GM18868 (cell line): ENCODE data around the gene FBXL14.
A peak's percentile ranks its signal among the peaks of the same experiment; 100 is the strongest.

Experiments
- ATAC-seq: cut with Tn5 transposase; IDR thresholded peaks from one replicate; pipeline ENCODE4 v1.9.1; 2021; ENCODE audit warnings: mild to moderate bottlenecking, moderate library complexity; ENCODE audit not compliant: unreplicated experiment

FBXL14 gene

DNA sequence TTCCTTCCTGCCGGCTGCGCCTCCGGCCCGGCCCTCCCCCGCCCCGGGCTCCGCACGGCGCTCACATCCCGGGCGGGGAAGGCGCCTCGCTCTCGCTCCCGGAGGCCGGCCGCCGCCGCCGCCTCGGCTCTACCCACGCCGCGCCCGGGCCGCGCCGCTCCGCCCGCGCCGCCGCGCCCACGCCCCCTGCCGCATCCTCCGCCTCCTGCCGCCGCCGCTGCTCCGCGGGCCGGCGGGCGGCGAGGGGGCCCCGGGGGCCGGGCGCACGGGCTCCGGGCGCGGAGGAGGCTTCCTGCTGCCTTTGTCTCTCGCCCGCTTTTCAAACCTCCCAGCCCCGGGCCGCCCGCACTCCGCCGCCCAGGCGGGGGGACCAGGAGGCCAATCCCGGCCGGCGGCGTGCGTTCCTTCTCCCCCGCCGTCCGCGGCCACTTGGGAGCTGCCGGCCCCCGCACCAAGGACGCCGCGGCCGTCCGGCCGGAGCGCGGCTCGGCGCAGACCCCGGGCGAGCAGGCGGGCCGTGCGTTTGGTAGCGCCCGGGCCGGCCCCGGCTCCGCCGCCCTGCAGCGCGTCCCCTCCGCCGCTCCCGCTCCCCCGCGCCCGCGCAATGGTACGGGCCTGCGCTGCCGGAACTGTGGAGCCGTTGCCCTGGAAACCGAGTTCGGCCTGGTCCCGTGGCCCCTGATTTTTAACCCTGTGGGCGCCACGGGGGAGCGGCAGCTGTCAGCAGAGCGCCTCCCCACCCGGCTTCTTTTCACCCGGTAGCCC is at the start of gene FBXL14:
Gene FBXL14, minus strand, starts transcription at position 321 of the 765 bp plus-strand sequence. CDS start 515 bp downstream, outside the sequence.
- ATAC-seq, result peak; percentile 62

- ATAC-seq, result no peak
These were observed 49.6 kb upstream of the FBXL14 start for GRCh38 chr12:1643905-1644533.

GRCh38 chr12:1643043-1643442 is 48.7 kb upstream of the FBXL14 start:
- ATAC-seq, result no peak

DNA sequence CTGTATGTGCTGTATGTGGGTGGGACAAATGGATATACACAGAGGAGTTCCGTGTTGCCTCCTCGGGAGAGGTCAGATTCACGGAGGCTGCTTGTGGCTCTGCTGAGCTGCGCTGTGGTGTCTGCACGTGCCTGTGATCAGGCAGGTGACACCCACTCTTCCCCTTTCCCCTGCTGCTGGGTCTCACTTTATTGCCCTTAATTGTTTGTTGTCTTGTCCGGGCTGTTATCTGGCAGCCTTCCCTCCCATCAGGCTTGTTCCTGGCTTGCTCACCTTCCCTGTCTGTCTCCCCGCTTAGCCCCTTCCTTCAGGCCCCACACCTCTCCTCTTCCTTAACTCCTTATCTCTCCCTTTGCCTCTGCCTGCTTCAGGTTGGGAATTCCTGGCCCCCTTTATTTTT is 48.1 kb upstream of the FBXL14 start:
- ATAC-seq, result no peak

GRCh38 chr12:1640328-1641234 is 46.2 kb upstream of the FBXL14 start:
- ATAC-seq, result no peak

DNA sequence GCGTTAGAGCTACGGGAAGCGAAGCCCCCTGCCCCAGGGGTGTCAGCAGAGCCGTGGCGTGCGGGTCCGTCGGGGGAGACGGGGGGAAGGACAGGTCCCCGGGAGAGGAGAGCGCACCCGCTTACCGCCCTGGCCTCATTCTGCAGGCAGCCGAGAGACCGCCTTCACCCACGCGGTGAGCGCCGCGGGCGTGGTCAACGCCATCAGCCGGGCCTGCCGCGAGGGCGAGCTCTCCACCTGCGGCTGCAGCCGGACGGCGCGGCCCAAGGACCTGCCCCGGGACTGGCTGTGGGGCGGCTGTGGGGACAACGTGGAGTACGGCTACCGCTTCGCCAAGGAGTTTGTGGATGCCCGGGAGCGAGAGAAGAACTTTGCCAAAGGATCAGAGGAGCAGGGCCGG is 45.2 kb upstream of the FBXL14 start:
- ATAC-seq, result no peak

GRCh38 chr12:1638203-1638602 is 43.8 kb upstream of the FBXL14 start:
- no peak for ATAC-seq

DNA sequence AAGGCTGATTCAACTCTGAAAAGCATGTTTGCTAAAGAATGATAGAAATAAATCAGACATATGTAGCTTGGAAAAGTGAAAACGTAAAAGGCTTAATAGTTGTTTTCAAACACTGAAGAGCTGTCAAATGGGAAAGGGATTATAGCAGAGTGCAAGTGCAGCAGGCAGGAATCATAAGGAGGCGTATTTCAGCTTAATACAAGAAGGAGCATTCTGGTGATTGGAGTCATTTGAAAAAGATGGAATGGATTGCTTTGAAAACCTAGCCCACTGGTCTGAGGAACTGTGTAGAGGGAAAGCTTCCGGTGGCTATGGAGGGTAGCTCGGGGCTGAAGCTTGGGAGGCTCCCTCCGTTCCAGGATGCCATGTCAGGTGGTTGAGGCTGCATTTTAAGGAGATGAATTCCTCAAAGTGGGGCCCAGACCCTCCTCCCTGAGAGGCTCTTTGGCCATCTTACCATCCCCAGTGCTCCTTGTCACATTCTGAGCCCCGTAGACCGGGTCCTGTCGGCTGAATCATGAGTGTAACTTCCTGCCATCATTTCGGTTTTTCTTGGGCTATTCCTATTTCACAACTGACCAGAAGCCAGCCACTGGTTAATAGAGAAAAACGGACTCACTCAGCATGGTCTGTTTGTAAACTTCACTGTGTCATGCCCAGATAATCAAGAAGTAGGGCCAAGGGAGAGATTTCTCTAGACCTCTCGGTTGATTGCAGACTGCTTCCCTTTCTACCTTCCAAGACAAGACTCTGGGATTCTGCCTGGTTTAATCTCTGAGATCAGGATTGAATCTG is 41.1 kb upstream of the FBXL14 start:
- no peak for ATAC-seq

GRCh38 chr12:1634590-1635191 is 40.3 kb upstream of the FBXL14 start:
- no peak for ATAC-seq

DNA sequence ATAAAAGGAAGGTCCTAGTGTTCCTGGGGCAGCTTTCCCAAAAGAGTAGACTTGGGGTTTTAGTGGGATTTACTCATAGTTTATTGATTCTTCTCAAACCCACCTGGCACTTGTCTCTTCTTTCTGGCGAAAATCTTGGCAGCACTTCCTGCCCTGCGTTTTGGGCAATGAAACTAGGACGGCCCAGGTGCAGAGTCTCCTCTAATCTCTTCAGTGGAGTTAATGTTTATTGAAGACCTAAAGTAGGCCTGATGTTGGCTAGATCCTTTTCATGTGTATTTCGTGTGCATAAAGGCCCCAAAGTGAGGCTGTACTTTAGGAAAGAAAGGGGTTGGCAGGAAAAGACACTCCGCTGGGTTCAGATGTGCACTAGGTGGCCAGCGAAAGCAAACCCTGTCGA is 39.8 kb upstream of the FBXL14 start:
- no peak for ATAC-seq

DNA sequence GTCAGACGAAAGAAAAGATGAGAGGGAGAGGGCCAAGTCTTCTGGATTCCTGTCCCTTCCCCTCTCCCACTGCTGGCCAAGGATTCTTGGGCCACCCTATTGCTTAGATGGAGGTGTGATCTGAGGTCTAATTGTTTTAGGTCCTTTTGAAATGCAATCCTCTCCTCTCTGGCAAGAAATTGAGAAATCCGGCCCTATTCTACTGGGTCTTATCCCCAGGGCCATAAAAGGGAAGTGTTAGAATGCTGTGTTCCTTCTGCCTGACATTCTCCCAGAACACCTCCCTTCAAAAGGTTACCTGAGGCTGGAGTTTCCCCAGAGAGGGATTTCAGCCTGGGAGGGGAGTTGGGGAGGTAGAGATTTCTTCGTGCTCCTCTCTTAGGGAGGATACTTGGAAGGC is 39.1 kb upstream of the FBXL14 start:
- no peak for ATAC-seq

DNA sequence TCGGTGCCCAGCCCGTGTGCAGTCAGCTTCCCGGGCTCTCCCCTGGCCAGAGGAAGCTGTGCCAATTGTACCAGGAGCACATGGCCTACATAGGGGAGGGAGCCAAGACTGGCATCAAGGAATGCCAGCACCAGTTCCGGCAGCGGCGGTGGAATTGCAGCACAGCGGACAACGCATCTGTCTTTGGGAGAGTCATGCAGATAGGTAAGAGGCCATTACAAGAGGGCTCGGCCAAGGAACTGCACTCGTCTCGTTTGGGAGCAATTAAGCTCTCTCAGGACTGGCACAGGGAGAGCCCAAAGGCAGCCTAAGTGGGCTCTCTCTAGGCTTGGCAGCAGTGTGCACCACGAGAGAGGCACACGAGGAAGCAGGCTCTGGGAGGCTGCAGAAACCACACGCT is 38.3 kb upstream of the FBXL14 start:
- ATAC-seq, result no peak

- no peak for ATAC-seq
These were observed 36.6 kb upstream of the FBXL14 start for GRCh38 chr12:1630827-1631591.

DNA sequence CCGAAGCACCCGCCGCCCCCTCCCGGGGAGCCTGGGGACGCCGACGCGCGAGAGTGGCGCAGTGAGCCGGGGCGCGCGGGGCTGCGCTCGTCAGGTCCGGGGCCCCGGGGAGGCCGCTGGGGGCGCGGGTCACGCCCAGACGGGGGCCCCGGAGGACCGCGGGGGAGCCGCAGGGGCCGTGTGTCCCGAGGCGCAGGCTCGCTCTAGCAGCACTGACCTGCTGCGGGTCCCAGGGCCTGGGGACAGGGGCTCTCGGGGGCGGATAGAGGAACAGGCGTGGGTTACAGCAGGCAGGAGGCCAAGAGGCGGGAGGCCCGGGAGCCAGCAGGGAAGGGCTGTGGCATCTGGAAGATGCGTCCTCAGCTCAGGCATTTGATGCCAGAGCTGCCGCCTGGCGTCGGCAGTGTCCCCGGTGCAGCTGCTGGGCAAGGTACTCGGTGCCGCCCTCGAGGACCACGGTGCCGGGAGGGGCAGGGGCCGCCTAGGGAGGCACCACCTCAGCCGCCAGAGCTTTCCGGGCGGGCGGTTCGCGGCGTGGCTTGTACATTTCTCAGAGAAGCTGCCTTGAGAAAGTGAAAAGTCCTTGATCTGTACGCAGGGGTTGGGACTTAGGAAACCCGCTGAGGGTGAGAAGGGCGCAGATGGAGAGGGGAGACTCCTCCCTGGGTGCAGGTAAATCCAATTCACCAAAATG is 35.9 kb upstream of the FBXL14 start:
- ATAC-seq, result no peak

DNA sequence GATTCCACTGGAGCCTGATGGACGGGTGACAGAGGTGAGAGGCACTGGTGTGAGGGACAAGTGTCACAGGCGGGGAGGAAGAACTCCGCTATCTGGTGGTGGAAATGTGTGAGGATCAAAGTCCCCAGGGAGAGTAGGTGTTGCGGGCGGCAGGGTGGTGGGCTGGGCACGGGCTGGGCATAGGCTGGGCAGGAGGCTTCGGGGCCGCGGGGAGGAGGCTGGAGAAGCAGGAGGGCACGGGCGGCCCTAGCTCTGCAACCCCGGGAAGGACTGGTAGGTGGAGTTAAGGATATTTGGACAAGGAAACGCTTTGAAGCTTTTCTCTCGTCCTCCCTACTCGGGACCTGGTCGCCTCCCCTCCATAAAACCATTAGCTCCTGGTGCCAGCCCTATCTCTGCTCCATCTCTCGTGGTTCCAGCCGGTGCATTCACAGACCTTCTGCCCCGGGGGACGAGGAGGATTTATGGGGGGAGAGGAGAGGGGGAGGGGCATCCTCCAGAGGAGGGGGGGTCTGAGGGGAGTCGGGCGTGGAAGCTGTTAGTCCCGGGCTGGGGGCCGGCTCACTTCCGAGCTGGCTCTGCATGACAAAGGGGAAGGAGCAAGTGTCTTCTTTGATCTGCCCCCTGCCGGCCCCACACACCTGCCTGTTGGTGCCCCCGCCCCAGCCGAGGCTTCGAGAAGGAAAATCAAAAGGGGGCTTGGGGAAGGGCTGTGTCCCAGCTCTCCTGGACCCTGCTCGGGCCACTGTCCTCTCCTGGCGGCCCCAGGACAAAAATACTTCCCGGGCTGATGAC is 35.2 kb upstream of the FBXL14 start:
- ATAC-seq, result no peak

- ATAC-seq, result no peak
These were observed 34.4 kb upstream of the FBXL14 start, which contains the start of gene WNT5B for GRCh38 chr12:1628666-1629337. WNT5B (plus strand) TSS chr12:1629231; CDS start chr12:1631355, 2,124 bp downstream.

- no peak for ATAC-seq
These were observed 28.0 kb upstream of the FBXL14 start for GRCh38 chr12:1622406-1622805.

GRCh38 chr12:1620092-1620491 is 25.7 kb upstream of the FBXL14 start:
- no peak for ATAC-seq
